VCaP (cell line): ENCODE results near the gene RPS6KA2.

ENCODE experiments used
- H3K27ac ChIP-seq: fragments of 450-650 bp; 2 replicates; pipeline ENCODE4 v1.5.1; 2017
- TF ChIP-seq, protein P1 (sequence below): fragments of 450-650 bp; conservative IDR thresholded peaks from 2 replicates; pipeline ENCODE4 v1.5.1; 2017; ENCODE audit warnings: mild to moderate bottlenecking, moderate library complexity

Gene RPS6KA2

DNA sequence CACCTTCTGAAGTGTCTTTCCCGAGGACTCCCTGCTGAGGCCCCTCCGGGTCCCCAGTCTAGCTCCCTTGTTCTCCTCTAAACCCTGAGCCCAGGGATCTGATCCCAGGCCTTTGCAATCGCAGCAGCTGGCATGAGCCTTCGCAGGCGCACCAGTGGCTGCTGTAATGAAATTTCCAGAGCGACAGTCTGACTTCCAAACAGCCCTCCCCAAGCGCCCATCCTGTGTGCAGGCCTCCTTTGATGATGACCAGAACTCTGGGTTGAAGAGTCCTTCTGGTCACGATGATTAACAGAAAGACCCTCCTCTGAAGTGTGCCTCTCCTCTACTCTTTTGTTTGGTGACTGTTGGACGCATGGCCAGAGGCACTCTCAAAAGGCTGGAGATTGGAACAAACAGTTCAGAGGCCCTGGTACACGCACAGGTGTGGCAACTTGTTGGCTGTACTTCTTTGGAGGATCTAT, 155.2 kb downstream of the RPS6KA2 start:
- H3K27ac ChIP-seq, result no peak overlapping the region
- TF ChIP-seq, protein P1, sequence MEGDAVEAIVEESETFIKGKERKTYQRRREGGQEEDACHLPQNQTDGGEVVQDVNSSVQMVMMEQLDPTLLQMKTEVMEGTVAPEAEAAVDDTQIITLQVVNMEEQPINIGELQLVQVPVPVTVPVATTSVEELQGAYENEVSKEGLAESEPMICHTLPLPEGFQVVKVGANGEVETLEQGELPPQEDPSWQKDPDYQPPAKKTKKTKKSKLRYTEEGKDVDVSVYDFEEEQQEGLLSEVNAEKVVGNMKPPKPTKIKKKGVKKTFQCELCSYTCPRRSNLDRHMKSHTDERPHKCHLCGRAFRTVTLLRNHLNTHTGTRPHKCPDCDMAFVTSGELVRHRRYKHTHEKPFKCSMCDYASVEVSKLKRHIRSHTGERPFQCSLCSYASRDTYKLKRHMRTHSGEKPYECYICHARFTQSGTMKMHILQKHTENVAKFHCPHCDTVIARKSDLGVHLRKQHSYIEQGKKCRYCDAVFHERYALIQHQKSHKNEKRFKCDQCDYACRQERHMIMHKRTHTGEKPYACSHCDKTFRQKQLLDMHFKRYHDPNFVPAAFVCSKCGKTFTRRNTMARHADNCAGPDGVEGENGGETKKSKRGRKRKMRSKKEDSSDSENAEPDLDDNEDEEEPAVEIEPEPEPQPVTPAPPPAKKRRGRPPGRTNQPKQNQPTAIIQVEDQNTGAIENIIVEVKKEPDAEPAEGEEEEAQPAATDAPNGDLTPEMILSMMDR, result no peak

- TF ChIP-seq, protein P1, result no peak
- H3K27ac ChIP-seq, result no peak overlapping the region
Measured at GRCh38 chr6:166470863-166471410, 156.1 kb downstream of the RPS6KA2 start.

- H3K27ac ChIP-seq, result no peak overlapping the region
- TF ChIP-seq, protein P1, result no peak
Measured at GRCh38 chr6:166470029-166470862, 156.8 kb downstream of the RPS6KA2 start.

GRCh38 chr6:166469426-166469961, 157.6 kb downstream of the RPS6KA2 start:
- H3K27ac ChIP-seq, result no peak overlapping the region
- TF ChIP-seq, protein P1, result no peak

GRCh38 chr6:166467436-166468000, 159.5 kb downstream of the RPS6KA2 start:
- H3K27ac ChIP-seq, result no peak overlapping the region
- TF ChIP-seq, protein P1, result no peak

GRCh38 chr6:166466178-166467122, 160.6 kb downstream of the RPS6KA2 start:
- H3K27ac ChIP-seq, result no peak overlapping the region
- TF ChIP-seq, protein P1, result no peak
